HepG2 (cell line): ENCODE data around the gene TTC23. TPM values are rescaled to one million over a fixed set of nuclear protein-coding genes. Genes with fewer than 3 reads are reported as not detected.

ENCODE experiments used
- SP2 ChIP-seq: sonication (generic); formaldehyde crosslinking; IDR thresholded peaks from 2 replicates; pipeline ENCODE4 v1.5.1; 2020; ENCODE audit warnings: mild to moderate bottlenecking, missing genetic modification reagents
- ZBED4 ChIP-seq: sonication (generic); formaldehyde crosslinking; IDR thresholded peaks from 2 replicates; pipeline ENCODE4 v1.4.0; 2020; ENCODE audit warnings: missing genetic modification reagents, borderline replicate concordance
- ZNF18 ChIP-seq: sonication (generic); formaldehyde crosslinking; IDR thresholded peaks from 2 replicates; pipeline ENCODE4 v1.8.0; 2022; ENCODE audit warnings: mild to moderate bottlenecking, missing genetic modification reagents; ENCODE audit not compliant: insufficient replicate concordance
- ZNF274 ChIP-seq: sonication (generic); formaldehyde crosslinking; IDR thresholded peaks from 2 replicates; pipeline ENCODE4 v1.5.1; 2020; ENCODE audit warnings: mild to moderate bottlenecking, missing genetic modification reagents
- ZNF329 ChIP-seq: sonication (generic); formaldehyde crosslinking; IDR thresholded peaks from 2 replicates; pipeline ENCODE4 v1.9.0; 2021; ENCODE audit warnings: low read depth, mild to moderate bottlenecking, missing genetic modification reagents
- ZNF383 ChIP-seq: sonication (generic); formaldehyde crosslinking; IDR thresholded peaks from 2 replicates; pipeline ENCODE4 v1.4.0; 2020; ENCODE audit warnings: missing genetic modification reagents, mild to moderate bottlenecking, borderline replicate concordance
- ZNF687 ChIP-seq: sonication (generic); formaldehyde crosslinking; IDR thresholded peaks from 2 replicates; pipeline ENCODE4 v1.5.1; 2020; ENCODE audit warnings: mild to moderate bottlenecking, missing genetic modification reagents, moderate library complexity
- polyA plus RNA-seq, 8 experiments: library from polyadenylated mRNA; depleted of rRNA in 3 of 8; stranded (reverse) in 7 of 8; unstranded in 1 of 8; fragments of >200 nt; fragmentation: Illumina TruSeq in 4 of 8; extraction: Trizol in 4 of 8; gene quantifications; 2 replicates each; pipeline versions ENCODE4 v1.2.1 to v1.2.3, GENCODE V29; 2011 to 2016; ENCODE audit warnings: low read depth in 4 of 8, missing spikeins in 1 of 8, mixed read lengths in 1 of 8; ENCODE audit not compliant: insufficient read depth in 1 of 8
- total RNA-seq, 5 experiments: library from RNA; depleted of rRNA; stranded (reverse); fragments of >200 nt; fragmentation: Illumina TruSeq; extraction: Trizol; gene quantifications; 2 replicates each; pipeline ENCODE4 v1.2.3, GENCODE V29; 2016; ENCODE audit warnings: low read depth in 1 of 5

TTC23 gene
- total and polyA plus RNA-seq, 2 of the 13 experiments (the other 11 are each of a cell fraction or from before 2014, with no cell fraction given) = 1.6 to 11.7 TPM

- TF ChIP-seq ZBED4 (CRISPR knock-in tag) (no peak), ZNF274 (CRISPR knock-in tag) (no peak), ZNF329 (CRISPR knock-in tag) (no peak), ZNF18 (CRISPR knock-in tag) (no peak), SP2 (CRISPR knock-in tag) (no peak), ZNF383 (CRISPR knock-in tag) (no peak), ZNF687 (CRISPR knock-in tag) (peak; percentile 73)
These were observed 125.5 kb downstream of the TTC23 start (continued) for GRCh38 chr15:99123713-99124451.
